HL-60 (cell line): ENCODE measurements around the gene LRRTM4.

ENCODE experiments used
- DNase-seq, 2 experiments: peaks; one replicate each; pipeline ENCODE4 v3.0.0-alpha.2; 2010 to 2020; ENCODE audit warnings: low read depth in 1 of 2, low spot score in 1 of 2
- H3K27ac ChIP-seq: fragments of 250-450 bp; sonication (Bioruptor Pico); replicated peaks from 2 replicates; pipeline ENCODE4 v1.5.1; 2020; ENCODE audit warnings: mild to moderate bottlenecking, moderate library complexity
- H3K27me3 ChIP-seq: fragments of 250-450 bp; sonication (Bioruptor Pico); 2 replicates; pipeline ENCODE4 v1.5.1; 2021; ENCODE audit warnings: mild to moderate bottlenecking, moderate library complexity; ENCODE audit not compliant: insufficient read depth, poor library complexity, severe bottlenecking
- H3K4me3 ChIP-seq: replicated peaks from 2 replicates; pipeline ENCODE4 v1.5.1; 2011; ENCODE audit warnings: mild to moderate bottlenecking, control low read depth, low read length; ENCODE audit not compliant: insufficient read depth
- CTCF ChIP-seq: IDR thresholded peaks from one replicate; pipeline ENCODE4 v1.5.1; 2011; ENCODE audit warnings: low read length, control low read depth, inconsistent platforms; ENCODE audit not compliant: insufficient read depth
- GABPA ChIP-seq: IDR thresholded peaks from 2 replicates; pipeline ENCODE4 v1.6.1; 2012; ENCODE audit warnings: low read depth
- POLR2AphosphoS5 ChIP-seq: IDR thresholded peaks from 2 replicates; pipeline ENCODE4 v1.6.1; 2012; ENCODE audit warnings: low read depth
- REST ChIP-seq: IDR thresholded peaks from 2 replicates; pipeline ENCODE4 v1.6.1; 2012; ENCODE audit warnings: low read depth; ENCODE audit not compliant: insufficient replicate concordance
- SPI1 ChIP-seq: IDR thresholded peaks from 2 replicates; pipeline ENCODE4 v1.6.1; 2012; ENCODE audit warnings: low read depth, mild to moderate bottlenecking, borderline replicate concordance

The LRRTM4 gene

GRCh38 chr2:77156599-77156998, 365.6 kb downstream of the LRRTM4 start:
- no peaks in the 10 kb centered on the region for H3K27me3 ChIP-seq
- no peak for DNase-seq
- TF ChIP-seq SPI1, result no peak
- no peak overlapping the region for H3K4me3 ChIP-seq
- H3K27ac ChIP-seq, result no peak overlapping the region

GRCh38 chr2:77155511-77155910, 366.7 kb downstream of the LRRTM4 start:
- TF ChIP-seq SPI1, result no peak
- TF ChIP-seq REST, result no peak

GRCh38 chr2:77149565-77149964, 372.6 kb downstream of the LRRTM4 start:
- Histone ChIP-seq H3K27ac (no peak overlapping the region), H3K27me3 (no peaks in the 10 kb centered on the region), H3K4me3 (no peak overlapping the region)
- TF ChIP-seq POLR2AphosphoS5, result no peak
- TF ChIP-seq REST, result no peak
- no peak for TF ChIP-seq GABPA
- no peak for TF ChIP-seq CTCF
- TF ChIP-seq SPI1, result no peak
- no peak for DNase-seq

More at GRCh38 chr2:77155511-77155910, 366.7 kb downstream of the LRRTM4 start:
- no peak overlapping the region for H3K4me3 ChIP-seq
- DNase-seq, result no peak
- H3K27me3 ChIP-seq, result no peaks in the 10 kb centered on the region
- H3K27ac ChIP-seq, result no peak overlapping the region

- Histone ChIP-seq H3K27me3 (no peaks in the 10 kb centered on the region), H3K4me3 (no peak overlapping the region), H3K27ac (no peak overlapping the region)
- TF ChIP-seq REST (no peak), POLR2AphosphoS5 (no peak), SPI1 (no peak), GABPA (no peak), CTCF (no peak)
- no peak for DNase-seq
Measured at GRCh38 chr2:77147153-77147552, 375.0 kb downstream of the LRRTM4 start.
